Measurements from ENCODE around the gene SLC6A1.
"Not testable (repeated sequence)": the region's sequence is repeated elsewhere in the genome, so short reads cannot be mapped to it uniquely, and the experiment has no call there.

Gene SLC6A1

GRCh38 chr3:11071096-11071755 lies 78.7 kb downstream of the SLC6A1 start:
- DNase-seq: no peak

GRCh38 chr3:11072631-11073030 lies 80.1 kb downstream of the SLC6A1 start:
- no peak for DNase-seq

- DNase-seq: no peak
Observed at GRCh38 chr3:11074011-11074410, 81.5 kb downstream of the SLC6A1 start.

DNA sequence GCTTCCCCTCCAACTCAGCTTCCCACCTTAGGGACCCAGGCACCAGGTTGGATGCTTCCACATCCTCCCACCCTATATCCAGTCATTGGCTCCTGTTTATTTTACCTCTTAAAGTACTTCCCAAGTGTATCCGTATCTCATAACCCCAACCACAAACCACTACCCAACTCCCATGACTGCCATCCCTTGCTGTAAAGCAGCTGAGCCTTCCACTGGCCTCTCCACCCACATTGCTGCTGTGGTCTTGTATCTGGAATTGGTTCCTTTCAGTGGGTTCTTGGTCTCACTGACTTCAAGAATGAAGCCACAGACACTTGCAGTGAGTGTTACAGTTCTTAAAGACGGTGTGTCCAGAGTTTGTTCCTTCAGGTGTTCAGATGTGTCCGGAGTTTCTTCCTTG lies 81.9 kb downstream of the SLC6A1 start:
- no peak for DNase-seq

DNA sequence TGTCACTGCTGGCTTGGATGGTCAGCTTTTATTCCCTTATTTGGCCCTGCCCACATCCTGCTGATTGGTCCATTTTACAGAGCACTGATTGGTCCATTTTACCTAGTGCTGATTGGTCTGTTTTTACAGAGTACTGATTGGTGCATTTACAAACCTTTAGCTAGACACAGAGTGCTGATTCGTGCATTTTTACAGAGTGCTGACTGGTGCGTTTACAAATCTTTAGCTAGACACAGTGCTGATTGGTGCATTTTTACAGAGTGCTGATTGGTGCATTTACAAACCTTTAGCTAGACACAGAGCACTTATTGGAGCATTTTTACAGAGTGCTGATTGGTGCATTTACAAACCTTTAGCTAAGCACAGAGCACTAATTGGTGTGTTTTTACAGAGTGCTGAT lies 82.6 kb downstream of the SLC6A1 start:
- DNase-seq: not testable (repeated sequence)

GRCh38 chr3:11076711-11077110 lies 84.2 kb downstream of the SLC6A1 start:
- no peak for DNase-seq

DNA sequence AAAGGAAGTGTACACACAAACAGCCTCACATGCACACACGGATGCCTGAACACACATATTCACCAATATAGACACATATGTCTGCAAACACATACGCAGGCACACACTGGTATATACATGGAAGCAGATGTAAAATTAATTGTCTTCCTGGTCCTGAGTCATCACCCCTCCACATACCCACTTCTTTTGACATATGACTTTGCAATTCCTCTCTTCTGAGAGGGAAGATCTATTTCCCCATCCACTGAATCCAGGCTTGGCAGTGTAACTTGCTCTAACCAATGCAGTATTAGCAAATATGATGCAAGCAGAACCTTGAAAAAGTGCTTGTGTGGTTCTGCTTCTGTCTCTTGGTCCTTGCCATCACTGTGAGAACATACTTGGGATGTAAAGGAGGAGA lies 84.9 kb downstream of the SLC6A1 start:
- DNase-seq: no peak

- no peak for DNase-seq
Observed at GRCh38 chr3:11078826-11079515, 86.4 kb downstream of the SLC6A1 start.

DNA sequence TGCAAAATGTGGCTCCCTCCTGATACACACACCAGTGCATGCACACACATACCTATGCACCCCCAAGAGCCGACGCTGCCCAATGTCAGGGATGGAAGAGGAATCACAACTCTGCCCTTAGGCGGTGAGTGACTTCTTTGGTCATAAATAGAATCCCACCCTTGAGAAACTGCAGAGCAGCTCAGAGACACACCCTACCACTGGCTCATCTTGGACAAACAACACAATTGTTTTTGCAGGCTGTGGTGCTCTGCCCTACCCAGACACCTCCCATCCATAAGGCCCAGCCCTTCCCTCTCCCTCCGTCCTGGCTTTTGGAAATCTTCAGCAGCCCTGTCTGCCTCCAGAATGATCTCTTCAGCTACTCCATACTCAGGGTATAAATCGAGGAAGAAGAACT lies 87.9 kb downstream of the SLC6A1 start:
- no peak for DNase-seq

GRCh38 chr3:11084098-11084497 lies 91.5 kb downstream of the SLC6A1 start:
- no peak for DNase-seq

DNA sequence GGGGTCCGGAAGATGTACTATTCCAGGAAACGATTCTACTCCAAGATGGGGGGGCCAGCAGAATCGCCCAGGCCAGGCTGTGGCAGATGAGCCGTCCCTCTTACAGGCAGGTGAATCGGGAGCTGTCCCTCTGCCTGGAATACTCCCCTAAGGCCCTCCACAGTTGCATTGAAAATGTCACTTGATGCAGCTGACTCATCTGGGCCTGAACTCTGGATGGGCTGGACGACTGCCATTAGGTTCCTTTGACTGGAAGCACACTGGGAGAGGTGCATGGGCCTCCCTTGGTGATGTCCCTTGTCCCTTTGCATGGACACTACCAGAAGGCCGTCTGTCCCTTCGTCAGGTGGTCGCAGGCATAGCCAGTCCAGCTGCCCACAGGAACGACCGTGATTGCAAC lies 92.1 kb downstream of the SLC6A1 start:
- DNase-seq: no peak

DNA sequence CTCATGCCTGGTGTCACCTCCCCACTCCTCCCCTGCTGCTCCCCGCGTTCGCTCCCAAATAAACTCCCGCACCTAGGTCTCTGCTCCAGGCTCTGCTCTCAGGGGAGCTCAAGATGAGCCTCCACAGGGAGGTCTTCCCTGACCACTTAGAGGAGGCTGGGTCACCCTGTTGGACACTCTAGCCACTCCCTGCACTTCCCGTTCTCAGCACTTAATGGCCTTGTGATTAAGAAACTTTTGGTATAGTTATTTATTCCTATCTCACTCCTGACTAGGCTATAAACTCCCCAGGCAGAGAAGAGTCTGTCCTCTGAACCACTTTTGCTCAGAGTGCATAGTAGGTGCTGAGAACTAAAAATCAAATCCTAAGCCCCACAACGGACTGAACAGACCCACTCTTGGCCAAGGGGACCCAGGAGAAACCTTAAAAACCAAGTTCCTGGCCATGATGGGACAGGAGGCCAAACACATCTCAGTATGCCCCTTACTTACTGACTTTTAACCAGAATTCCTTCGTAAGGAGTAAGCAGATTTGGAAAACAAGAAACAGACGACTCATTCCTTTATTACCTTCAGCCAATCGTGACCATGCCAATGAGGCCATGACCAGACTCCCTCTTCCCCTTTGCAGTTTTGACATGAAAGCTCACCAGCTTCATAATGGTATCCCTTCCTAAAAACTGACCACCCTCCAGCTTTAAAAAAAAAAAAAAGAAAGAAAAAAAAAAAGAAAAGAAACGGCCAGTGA lies 92.7 kb downstream of the SLC6A1 start:
- no peak for DNase-seq

- no peak for DNase-seq
Observed at GRCh38 chr3:11086856-11087255, 94.3 kb downstream of the SLC6A1 start.

DNA sequence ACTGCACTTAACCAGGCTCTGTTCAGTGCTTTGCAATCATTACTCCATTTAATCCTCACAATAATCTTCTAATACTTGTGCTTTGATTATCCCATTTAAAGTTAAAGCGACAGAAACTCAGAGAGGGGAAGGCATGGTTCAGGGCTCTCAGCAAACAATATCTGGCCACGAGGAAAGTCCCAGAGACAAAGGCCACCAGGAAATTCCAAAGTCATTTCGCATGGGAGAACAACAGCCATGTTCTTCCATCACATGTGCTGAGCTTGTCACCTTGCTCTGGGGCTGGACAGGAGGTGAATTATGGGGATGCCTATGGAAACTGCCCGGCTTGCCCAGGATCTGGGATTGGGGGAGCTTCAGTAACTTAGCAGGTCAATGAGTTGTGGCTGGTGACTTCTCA lies 95.5 kb downstream of the SLC6A1 start:
- DNase-seq: no peak

- no peak for DNase-seq
Observed at GRCh38 chr3:11088831-11089230, 96.3 kb downstream of the SLC6A1 start.
